Gastroesophageal sphincter (tissue), 4 donors: Measurements from ENCODE around the gene TMIGD2. TPM values are rescaled to one million over a fixed set of nuclear protein-coding genes. Genes with fewer than 3 reads are reported as not detected.
"Not testable (repeated sequence)": the region's sequence is repeated elsewhere in the genome, so short reads cannot be mapped to it uniquely, and the experiment has no call there.

Experiments used
- ATAC-seq: fragments of 150-250 bp; one replicate; pipeline ENCODE4 v1.9.1; 2016; ENCODE audit warnings: mild to moderate bottlenecking, moderate library complexity
- H3K27ac ChIP-seq, 4 donors: fragments of 200-600 bp; sonication (generic) in 3 of 4; 1 replicate in 3 of 4; 2 replicates in 1 of 4; pipeline ENCODE4 v1.5.1; 2016 to 2019
- H3K27me3 ChIP-seq: fragments of 200-600 bp; sonication (generic); one replicate; pipeline ENCODE4 v1.5.1; 2019
- H3K36me3 ChIP-seq, 2 donors: fragments of 200-600 bp; sonication (generic); one replicate each; pipeline ENCODE4 v1.5.1; 2019; ENCODE audit warnings: control low read depth in 1 of 2
- H3K4me1 ChIP-seq, 3 donors: fragments of 200-600 bp; sonication (generic); 1 replicate in 2 of 3; 2 replicates in 1 of 3; pipeline ENCODE4 v1.5.1; 2016 to 2019; ENCODE audit warnings: control low read depth in 2 of 3
- H3K4me3 ChIP-seq, 2 donors: fragments of 200-600 bp; sonication (generic); one replicate each; pipeline ENCODE4 v1.5.1; 2019; ENCODE audit warnings: mild to moderate bottlenecking in 1 of 2, moderate library complexity in 1 of 2
- H3K9me3 ChIP-seq, 3 donors: fragments of 200-600 bp; sonication (generic); one replicate each; pipeline ENCODE4 v1.5.1; 2017 to 2019; ENCODE audit warnings: control low read depth in 2 of 3
- CTCF ChIP-seq, 4 experiments: fragments of 200-600 bp in 2 of 4; fragments of 450-650 bp in 2 of 4; sonication (generic) in 1 of 4; IDR thresholded peaks; one replicate each; pipeline ENCODE4 v1.5.1; 2017 to 2019; ENCODE audit warnings: antibody characterized with exemption in 4 of 4, mild to moderate bottlenecking in 2 of 4, moderate library complexity in 2 of 4
- EP300 ChIP-seq: sonication (generic); formaldehyde crosslinking; IDR thresholded peaks from one replicate; pipeline ENCODE4 v1.6.1; 2017; ENCODE audit warnings: antibody characterized with exemption, mild to moderate bottlenecking
- POLR2A ChIP-seq, 2 donors: fragments of 450-650 bp; IDR thresholded peaks; one replicate each; pipeline ENCODE4 v1.6.1; 2017; ENCODE audit warnings: antibody characterized with exemption in 2 of 2, mild to moderate bottlenecking in 2 of 2, moderate library complexity in 1 of 2
- POLR2AphosphoS5 ChIP-seq: sonication (generic); formaldehyde crosslinking; IDR thresholded peaks from one replicate; pipeline ENCODE4 v1.6.1; 2017; ENCODE audit warnings: antibody characterized with exemption
- WGBS, 2 donors: methylation state at CpG; one replicate each; pipeline ENCODE4 v1.1.5; 2018; ENCODE audit warnings: low coverage in 1 of 2; 5-methylcytosine and 5-hydroxymethylcytosine counted together
- total RNA-seq, 4 donors: library from RNA; depleted of rRNA; stranded (reverse); fragments of >200 nt; gene quantifications; one replicate each; pipeline ENCODE4 v1.1.0, GENCODE V29; 2016

Gene TMIGD2
- total RNA-seq, 4 donors from 2014 or later: 0.35 to 0.67 TPM; not detected in 2

- ATAC-seq: no peak
- peaks cover 0 to 20% (median 3%) of the 10 kb centered on the region in 3 donors for H3K4me1 ChIP-seq
- no peaks in the 10 kb centered on the region for H3K9me3 ChIP-seq
- no peak for TF ChIP-seq POLR2A (IDR thresholded peaks at IDR 0.05)
- TF ChIP-seq EP300: no peak
- no peak for TF ChIP-seq POLR2AphosphoS5
- TF ChIP-seq CTCF (IDR thresholded peaks at IDR 0.05): no peak
- H3K4me3 ChIP-seq: peak within 1 kb of the TSS; percentile 26 to 48
- H3K27ac ChIP-seq: peak within 1 kb of the TSS in 3 of 4 donors; percentile 2 to 57 (median 43)
- 58 to 92% methylated on average over 7 to 16 of the region's 27 CpGs for WGBS, 2 donors
- no peaks in the 10 kb centered on the region for H3K36me3 ChIP-seq
- H3K27me3 ChIP-seq: no peaks in the 10 kb centered on the region
Measured at GRCh38 chr19:4338441-4339355, 36.5 kb upstream of the TMIGD2 start, which contains the start of gene STAP2. Gene STAP2, minus strand, starts transcription at chr19:4338827. Its CDS starts 74 bp downstream, at chr19:4338753.

GRCh38 chr19:4337906-4338440 is 35.8 kb upstream of the TMIGD2 start:
- Histone ChIP-seq H3K27ac (peak overlapping the region in 2 of 4 donors; percentile 43 to 57), H3K27me3 (no peaks in the 10 kb centered on the region), H3K4me1 (peaks cover 0 to 20% (median 3%) of the 10 kb centered on the region in 3 donors), H3K36me3 (no peaks in the 10 kb centered on the region), H3K9me3 (no peaks in the 10 kb centered on the region), H3K4me3 (peak overlapping the region; percentile 26 to 48)
- ATAC-seq: no peak
- TF ChIP-seq POLR2A (IDR thresholded peaks at IDR 0.05): no peak
- TF ChIP-seq POLR2AphosphoS5: no peak
- 14 to 25% methylated on average over 7 of the region's 14 CpGs for WGBS, 2 donors

GRCh38 chr19:4334929-4335570 is 32.9 kb upstream of the TMIGD2 start:
- Histone ChIP-seq H3K36me3 (no peaks in the 10 kb centered on the region), H3K27me3 (no peaks in the 10 kb centered on the region), H3K4me3 (no peak overlapping the region), H3K9me3 (no peaks in the 10 kb centered on the region), H3K4me1 (peaks cover 0 to 15% (median 0%) of the 10 kb centered on the region in 3 donors), H3K27ac (no peak overlapping the region)
- TF ChIP-seq CTCF (IDR thresholded peaks at IDR 0.05) (no peak), POLR2A (IDR thresholded peaks at IDR 0.05) (no peak), EP300 (no peak), POLR2AphosphoS5 (no peak)
- no peak for ATAC-seq
- WGBS, 2 donors: 90 to 93% methylated on average over 6 to 7 of the region's 7 CpGs

- no peak for TF ChIP-seq POLR2A (IDR thresholded peaks at IDR 0.05)
- no peak for TF ChIP-seq EP300
- TF ChIP-seq POLR2AphosphoS5: no peak
- TF ChIP-seq CTCF (IDR thresholded peaks at IDR 0.05): no peak
- ATAC-seq: no peak
- Histone ChIP-seq H3K27me3 (peaks cover 45% of the 10 kb centered on the region), H3K4me3 (no peak overlapping the region), H3K4me1 (peaks cover 0 to 26% (median 8%) of the 10 kb centered on the region in 3 donors), H3K27ac (no peak overlapping the region), H3K9me3 (no peaks in the 10 kb centered on the region), H3K36me3 (no peaks in the 10 kb centered on the region)
- 100% methylated on average over 4 of the region's 19 CpGs; no CpG with 5 or more reads in 1 of the 2 donors for WGBS, 2 donors
Measured at GRCh38 chr19:4329858-4330257, 27.7 kb upstream of the TMIGD2 start.

- peak overlapping the region; percentile 17 to 42 for H3K4me3 ChIP-seq
- 34 to 60% methylated on average over 1 to 12 of the region's 35 CpGs for WGBS, 2 donors
- not testable (repeated sequence) for H3K9me3 ChIP-seq, ATAC-seq, H3K36me3 ChIP-seq
- H3K4me1 ChIP-seq: peaks cover 0 to 26% (median 8%) of the 10 kb centered on the region in 3 donors
- H3K27me3 ChIP-seq: peaks cover 45% of the 10 kb centered on the region
- H3K27ac ChIP-seq: peak overlapping the region in 1 of 4 donors; percentile 51
Measured at GRCh38 chr19:4328991-4329681, 26.9 kb upstream of the TMIGD2 start.
